ENCODE measurements around the gene SCYGR5.
A peak's percentile ranks its signal among the peaks of the same experiment; 100 is the strongest.
"Not testable (repeated sequence)": the region's sequence is repeated elsewhere in the genome, so short reads cannot be mapped to it uniquely, and the experiment has no call there.

SCYGR5 gene, protein sequence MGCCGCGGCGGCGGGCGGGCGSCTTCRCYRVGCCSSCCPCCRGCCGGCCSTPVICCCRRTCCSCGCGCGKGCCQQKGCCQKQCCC

DNA sequence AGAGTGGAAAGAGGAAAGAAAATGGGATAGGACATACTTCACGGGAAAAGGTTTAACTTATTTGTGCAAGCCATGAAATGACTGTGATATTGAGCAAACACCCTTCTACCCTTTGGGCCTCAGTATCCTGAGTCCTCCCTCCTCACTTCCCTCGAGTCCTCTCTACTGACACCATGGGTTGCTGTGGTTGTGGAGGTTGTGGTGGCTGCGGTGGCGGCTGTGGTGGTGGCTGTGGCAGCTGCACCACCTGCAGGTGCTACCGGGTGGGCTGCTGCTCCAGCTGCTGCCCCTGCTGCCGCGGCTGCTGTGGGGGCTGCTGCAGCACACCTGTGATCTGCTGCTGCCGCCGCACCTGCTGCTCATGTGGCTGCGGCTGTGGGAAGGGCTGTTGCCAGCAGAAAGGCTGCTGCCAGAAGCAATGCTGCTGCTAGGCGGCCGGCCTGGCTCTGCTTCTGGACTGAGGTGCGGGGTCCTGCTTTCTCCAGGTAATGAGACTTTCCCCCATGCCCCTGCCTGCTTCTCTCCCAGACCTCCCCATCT lies at the start of gene SCYGR5:
Gene SCYGR5, plus strand, starts transcription at position 174 of the 540 bp plus-strand sequence. Its CDS starts 0 bp downstream, at position 174.
- not testable (repeated sequence) for DNase-seq

DNA sequence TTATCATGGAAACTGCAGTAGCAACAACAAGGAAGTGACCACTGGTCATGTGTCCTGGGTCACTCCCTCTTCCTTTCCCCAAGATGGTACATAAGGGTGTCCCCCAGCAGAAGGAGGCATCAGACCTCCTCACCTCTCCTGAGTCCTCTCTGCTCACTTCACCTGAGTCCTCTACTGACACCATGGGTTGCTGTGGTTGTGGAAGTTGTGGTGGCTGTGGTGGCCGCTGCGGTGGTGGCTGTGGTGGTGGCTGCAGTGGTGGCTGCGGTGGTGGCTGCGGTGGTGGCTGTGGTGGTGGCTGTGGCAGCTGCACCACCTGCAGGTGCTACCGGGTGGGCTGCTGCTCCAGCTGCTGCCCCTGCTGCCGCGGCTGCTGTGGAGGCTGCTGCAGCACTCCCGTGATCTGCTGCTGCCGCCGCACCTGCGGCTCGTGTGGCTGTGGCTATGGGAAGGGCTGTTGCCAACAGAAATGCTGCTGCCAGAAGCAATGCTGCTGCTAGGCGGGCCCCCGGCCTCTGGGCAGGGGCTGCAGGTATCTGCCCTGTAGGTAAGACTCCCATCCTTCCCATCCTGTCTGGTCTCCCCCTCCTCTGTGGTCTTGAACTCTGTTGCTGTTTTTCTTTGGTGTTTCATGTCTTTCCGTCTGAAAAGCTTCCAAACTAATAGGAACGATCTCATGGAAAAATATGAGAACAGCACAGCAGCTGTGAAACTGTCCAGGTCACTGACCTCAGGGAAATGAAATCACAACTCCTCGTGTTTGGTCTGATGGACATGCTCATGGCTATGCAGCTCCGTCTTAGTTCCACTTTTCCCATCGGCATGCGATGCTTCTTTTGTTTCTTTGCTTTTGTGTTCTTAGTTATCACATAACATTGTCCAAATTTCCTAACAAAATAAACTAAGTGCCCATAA lies 49.0 kb upstream of the SCYGR5 start, which contains the start of gene SCYGR4:
Gene SCYGR4, plus strand, starts transcription at position 183 of the 915 bp plus-strand sequence. Its CDS starts 0 bp downstream, at position 183.
- DNase-seq: no peak

DNA sequence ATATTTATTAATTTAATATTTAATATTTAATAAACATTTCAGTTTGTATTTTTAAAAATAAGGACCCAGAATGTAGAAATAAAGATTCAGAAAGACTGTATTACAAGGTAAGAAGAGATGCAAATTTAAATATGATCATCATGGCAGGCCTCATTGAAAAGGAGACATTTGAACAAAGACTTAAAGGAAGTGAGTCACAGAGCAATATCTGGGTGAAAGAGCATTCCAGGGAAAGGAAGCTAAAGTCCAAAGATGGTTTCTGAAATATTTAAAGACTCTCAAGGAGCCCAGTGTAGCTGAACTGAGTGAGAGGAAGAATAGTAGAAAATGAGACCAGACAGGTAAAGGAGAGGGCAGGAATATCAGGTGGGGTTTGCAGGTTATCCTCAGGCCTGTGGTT lies 43.4 kb upstream of the SCYGR5 start:
- DNase-seq: no peak

DNA sequence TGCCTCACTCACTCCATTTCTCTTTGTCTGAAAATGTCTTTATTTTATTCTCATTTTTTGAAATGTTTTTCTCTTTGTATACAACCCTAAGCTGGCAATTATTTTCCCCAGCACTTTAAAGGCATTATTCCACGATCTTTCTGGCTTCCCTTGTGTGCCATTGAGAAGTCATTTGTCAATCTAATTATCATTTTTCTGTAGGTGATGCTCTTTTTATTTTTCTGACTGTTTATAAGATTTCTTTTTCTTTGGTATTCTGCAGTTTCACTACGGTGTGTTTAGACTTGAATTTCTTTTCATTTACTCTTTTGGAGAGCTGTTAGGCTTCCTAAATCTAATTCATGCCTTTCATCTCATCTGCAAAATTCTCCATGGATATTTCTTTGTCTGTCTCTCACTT lies 41.2 kb upstream of the SCYGR5 start:
- no peak for DNase-seq

DNA sequence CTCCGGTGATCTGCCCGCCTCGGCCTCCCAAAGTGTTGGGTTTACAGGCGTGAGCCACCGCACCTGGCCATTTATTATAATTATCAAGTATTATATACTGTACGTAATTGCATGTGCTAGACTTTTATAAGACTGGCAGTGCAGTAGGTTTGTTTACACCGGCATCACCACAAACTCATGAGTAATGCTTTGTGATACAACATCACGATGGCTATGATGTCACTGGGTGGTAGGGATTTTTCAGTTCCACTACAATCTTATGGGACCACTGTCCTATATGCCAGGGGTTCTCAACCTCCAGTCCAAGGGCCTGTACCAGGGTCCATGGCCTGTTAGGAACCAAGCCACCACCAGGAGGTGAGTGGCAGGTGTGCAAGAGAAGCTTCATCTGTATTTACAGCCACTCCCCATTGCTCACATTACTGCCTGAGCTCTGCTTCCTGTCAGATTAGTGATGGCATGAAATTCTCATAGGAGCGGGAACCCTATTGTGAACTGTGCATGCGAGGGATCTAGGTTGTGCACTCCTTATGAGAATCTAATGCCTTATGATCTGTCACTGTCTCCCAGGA lies 39.9 kb upstream of the SCYGR5 start:
- DNase-seq: no peak

DNA sequence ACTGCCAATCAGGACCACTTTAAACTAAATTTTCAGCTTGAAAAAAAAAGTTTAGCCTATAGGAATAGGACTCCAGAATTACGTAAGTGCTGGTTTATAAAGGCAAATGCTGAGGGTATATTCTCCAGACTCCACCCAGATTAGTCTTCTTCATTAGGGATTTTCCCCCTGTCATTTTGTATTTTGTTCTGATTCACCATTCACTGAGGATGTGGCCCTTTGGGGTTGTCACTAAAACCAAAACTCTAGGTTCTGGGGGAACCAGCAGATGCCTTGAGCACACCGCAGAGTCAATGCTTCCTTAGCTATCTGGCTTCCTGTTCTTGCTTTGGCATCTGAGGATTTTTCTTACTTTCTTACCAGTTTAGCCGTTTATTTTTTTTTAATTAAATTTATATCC lies 38.8 kb upstream of the SCYGR5 start:
- DNase-seq: no peak

DNA sequence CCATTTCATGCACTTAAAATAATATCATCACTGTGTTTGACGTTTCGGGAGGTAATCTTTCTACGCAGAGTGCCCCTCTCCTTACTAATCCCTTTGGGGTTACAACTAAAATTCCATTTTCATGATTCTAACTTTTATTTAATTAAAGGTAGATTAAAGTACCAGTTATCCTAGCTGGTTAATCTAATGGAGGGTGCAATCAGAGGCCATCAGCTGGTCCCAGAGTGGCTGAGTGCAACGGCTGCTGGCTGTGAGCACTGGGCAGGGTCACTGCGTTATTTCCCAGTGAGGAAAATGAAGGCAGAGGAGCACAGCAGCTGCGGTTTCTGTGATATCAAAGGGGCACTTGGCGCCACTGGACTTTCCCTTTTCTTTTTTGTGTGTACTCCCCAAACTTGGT lies 37.2 kb upstream of the SCYGR5 start:
- no peak for DNase-seq

DNA sequence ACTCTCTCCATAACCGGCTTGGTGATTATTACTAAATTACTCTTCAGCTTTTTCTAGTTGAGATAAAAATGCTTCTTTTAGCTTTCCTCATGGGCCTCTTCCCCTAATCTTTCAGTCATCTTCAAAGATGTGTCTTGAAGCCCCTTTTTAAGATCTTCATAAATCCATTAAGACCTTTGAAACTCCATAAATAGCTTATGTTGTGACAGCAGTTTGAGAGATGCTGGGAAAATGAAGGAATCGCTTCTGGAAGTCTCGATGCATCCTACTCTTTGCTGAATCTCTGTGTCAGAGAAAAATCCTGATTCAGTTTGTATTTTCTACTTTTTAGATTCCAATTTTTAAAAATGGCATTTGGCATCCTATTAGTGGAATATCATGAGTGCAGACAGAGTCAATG lies 36.3 kb upstream of the SCYGR5 start:
- no peak for DNase-seq

DNA sequence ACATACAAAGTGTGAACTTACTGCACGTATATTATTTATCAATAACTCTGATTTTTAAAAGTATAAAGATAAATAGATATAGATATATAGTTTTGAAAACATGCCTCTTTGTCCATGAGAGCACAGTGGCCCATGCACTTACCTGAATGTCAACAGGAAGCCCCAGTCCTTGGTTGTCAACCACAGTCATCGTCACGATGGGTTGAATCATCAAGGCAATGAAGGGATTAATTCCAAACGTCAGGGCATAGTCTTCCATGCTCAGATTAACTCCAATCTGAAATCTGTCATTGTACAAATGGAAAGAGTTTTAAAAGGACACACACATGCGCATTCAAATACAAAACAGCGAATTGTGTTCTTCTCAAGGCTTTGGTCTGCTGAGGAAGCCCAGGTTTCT lies 33.8 kb upstream of the SCYGR5 start:
- DNase-seq: no peak

DNA sequence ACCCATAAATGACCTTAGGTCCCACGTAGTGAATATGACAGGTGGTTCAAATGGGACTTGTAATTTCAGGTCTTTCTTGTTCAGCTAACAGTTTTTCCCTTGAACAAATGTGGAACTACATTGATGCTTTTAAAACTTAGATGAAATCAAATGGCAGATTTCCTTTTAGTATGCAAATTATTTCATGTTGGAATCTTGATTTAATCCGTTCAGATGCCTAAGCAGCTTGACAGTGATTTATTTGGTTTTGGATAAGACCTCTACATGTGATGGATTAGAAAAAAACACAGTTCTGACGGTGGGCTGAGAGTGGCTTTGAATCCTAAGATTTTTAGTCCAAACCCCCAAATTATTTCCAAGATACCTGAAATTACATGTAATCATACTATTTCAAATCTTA lies 32.4 kb upstream of the SCYGR5 start:
- DNase-seq: no peak

DNA sequence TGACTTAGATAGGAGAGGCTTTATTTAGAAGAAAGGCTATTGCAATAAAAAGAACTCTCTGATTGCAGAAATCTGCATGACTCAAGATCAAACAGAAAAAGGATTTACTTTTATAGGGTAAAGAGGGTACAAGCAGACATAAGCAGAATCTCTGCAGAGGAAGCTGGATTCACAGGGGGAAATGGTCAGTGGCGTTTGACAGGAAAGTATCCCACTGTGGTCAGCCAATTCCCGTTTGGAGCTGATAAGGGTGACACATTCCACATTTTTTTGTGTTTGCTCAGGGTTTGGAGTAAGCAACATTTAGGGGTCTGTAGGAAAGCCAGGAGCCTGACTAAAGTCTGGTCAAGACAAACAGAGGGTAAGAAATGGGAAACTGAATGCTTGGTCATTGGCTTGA lies 23.9 kb upstream of the SCYGR5 start:
- DNase-seq: no peak

DNA sequence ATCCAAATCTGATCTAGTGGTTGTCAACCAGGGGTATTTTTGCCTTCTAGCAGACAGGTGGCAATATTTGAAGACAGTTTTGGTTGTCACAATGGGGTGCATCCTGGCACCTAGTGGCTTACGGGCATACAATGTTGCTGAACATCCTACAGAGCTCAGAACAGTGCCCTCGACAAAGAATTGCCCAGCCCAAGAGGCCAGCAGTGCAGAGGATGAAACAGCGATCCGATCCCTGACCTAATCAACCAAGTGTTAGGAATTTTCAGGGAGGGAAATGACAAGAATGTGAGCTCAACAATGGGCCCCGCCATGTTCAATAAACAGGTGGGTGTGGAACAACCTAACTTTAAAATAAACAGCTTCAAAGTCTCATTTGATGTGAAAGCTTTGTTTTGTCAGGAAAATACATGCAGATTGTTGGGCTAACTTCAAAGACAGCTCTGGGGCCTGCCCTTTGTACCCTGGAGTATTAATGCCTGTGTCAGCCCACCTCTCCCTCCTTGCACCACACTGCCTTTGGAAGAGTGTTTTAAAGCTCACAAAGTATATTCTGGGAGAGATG lies 22.5 kb upstream of the SCYGR5 start:
- no peak for DNase-seq

DNA sequence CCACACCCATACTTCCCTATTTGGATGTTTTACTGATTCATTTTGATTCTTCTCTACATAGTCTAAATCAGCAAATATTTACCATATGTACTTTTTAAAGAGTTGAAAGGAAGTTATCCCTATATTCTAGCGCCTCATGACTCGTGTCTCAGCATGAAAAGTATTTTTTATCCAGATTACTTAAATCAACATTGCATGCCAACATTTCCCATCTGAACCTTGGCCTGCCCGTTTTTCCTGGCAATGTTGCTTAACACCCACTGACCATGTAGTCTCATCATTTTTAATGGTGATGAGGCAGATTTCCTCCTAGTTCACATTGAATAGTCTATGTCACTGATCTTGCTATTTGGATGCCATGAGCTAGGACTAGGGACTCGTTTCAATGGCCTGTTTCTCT lies 13.2 kb upstream of the SCYGR5 start:
- DNase-seq: no peak

DNA sequence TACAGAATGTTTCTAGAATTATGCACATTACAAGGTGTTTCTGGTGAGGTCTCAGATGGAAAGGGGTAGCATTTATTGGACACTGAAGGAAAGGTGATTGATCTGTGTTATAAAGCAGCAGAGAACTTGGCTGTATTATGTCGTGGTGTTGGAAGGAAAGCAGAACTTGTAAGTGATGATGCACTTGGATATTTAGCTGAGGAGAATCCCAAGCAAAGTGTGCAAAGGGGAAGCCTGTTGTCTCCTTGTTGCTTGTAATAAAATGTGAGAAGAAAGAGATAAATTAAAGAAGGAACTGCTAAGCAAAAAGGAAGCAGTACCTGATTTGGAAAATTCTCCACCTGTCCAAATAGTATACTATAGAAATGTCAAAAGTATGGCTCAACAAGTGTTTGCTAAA lies 12.2 kb upstream of the SCYGR5 start:
- no peak for DNase-seq

DNA sequence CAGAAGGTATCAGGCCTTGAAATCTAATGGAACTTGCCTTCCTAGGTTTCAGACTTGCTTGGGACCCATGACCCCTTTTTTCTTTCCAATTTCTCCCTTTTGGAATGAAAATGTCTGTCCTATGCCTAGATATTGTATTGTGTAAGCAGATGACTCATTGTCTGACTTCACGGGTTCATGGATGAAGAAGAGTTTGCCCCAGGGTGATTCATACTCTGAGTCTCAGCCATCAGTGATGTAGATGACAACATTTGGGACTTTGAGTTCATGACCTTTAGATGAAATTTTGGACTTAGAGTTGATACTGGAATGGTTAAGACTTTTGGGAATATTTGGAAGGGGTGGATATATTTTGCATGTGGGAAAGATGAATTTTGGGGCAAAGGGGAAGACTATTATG lies 11.2 kb upstream of the SCYGR5 start:
- DNase-seq: no peak

DNA sequence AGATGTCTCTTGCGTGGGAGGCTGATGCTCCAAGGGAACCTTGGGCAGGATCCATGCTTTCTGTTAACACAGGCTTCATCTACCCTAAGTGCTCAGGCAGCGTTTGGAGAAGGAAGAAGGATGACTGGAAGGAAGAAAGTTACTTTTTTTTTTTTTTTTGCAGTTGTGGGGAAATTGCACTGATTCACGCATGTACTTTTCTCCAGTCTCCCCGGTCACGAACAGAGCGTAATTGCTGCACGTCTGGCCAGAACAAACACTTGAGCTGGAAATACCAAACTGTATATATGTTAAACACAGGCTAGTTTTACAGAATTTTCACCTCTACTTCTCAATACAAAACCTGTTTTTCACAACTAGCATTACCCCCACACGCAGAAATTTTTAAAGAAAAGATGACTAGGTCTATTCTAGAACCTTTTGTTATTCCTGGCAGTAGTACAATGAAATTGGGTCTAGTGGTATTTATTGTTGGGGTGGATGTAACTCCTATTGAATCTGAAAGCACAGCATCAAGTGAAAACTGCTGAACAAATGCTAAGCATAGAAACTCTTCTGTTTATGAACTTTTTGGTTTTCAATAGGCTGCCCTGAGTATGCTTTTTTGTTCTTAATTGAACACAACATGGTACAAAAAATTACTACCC lies 9.3 kb upstream of the SCYGR5 start:
- no peak for DNase-seq

DNA sequence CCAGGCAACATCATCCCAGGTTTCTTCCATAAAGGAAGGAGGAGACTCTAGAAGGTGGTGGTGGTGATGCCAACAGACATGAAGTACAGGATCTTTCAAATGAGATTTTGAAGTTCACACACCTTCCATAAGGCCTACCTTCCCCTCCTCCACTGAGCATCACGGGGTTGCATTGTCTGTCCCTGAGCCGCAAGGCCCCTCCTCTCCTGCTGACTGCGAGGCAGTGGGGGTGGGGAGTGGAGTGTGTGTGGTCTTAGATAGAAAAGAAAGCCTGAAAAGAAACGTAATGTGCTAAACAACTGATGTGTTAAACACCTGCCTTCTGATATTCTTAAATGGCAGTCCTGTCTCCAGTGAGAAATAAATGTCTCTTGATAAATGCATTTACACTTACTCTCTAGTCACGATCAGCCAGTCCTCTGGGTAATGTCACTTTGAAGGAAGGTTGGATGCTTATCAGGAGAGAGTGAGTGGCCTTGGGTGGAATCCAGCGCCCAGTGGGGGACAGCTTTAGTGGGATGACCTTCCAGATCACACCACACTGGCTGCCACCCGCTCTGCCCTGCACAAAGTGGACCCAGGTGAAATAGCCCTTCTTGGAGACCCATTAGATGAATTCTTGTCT lies 5.5 kb upstream of the SCYGR5 start:
- no peak for DNase-seq

DNA sequence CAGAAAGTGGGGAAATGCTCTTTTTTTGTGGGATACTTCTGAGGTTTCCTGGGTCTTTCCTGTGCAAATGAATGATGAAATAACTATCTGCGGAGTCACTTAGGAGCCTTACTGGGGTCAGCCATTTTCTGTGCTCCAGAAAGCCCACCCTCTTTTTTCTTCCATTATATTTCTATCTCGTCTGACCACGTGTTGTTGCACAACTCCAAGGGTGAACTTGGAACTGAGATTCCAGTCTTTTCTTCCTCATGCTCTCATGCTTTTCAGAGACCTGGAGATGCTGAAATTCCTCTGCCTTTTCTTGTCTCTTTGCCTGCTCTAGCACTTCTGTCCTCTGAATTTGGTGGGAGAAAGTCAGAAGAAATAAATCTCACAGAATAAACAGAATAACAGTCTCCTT lies 4.8 kb upstream of the SCYGR5 start:
- no peak for DNase-seq

DNA sequence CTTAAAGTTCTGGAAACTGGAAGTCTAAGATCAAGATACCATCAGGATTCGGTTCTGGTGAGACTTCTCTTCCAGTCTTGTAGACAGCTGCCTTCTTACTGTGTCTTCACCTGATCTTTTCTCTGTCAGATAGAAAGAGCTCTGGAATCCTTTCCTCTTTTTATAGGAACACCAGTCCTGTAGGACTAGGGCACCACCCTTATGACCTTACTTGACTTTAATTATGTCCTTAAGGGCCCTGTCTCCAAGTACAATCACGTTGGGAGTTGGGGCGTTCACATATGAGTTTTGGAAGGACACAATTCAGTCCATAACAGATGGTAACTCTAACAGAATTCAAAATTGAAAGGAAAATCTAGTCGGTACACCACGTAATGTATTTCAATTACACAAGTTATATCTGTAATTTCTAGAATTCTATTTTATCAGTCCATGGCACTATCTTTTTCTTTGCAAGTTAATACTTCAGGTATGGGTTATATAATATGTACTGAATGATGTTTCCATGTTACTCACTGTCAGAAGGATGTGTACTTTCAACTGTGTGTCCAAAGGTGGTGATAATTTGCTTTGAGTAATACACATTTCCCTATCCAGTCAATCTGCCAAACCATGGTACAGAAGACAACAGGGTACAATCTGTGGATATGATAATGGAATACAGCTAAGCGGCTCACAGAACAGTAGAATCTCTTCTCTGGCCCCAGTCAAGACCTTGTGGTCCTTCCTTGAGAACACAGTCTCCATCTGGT lies 1.2 kb upstream of the SCYGR5 start:
- no peak for DNase-seq

DNA sequence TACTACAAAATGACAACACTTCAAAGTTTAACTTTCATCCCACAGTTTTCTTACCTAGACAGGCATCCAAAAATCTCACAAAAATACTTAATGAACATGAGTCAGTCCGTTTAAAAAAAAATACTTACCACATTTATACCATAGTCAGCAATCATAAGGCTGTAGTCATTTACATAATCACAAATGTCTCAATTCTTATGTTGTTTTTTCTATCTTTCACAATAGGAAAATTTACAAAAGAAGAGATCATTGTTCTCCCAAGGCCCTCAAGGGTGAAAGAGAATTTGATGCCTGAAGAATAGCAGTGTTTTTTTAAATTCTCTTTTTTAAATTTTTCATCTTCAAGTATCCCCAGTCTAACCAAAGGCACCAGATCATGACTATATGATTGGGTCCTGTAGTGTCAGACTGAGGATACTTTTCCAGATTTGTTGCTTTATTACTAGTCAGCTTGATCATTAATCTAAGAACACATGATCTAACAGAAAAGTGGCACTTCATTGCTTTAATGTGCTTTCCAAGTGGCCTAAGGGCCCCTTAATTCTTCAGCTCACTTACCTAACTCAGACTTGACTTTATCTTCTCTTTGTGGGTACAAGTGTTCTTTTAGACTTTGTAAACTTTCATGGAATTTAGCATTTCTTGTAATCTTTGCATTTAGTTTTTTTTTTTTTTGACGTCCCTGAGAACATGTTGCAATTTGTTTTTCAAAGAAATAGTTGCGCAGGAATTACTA lies 4.7 kb downstream of the SCYGR5 start:
- no peak for DNase-seq

DNA sequence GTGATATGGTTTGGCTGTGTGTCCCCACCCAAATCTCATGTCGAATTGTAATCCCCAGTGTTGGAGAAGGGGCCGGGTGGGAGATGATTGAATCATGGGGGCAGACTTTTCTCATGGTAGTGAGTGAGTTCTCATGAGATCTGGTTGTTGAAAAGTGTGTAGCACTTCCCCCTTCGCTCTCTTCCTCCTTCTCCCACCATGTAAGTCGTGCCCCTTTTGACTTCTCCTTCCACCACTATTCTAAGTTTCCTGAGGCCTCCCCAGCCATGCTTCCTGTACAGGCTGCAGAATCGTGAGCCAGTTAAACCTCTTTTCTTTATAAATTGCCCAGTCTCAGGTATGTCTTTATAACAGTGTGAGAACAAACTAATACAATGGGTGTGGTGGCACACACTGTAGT lies 7.0 kb downstream of the SCYGR5 start:
- peak; percentile 3 for DNase-seq
